IMR-90 (cell line): ENCODE measurements around the gene LMAN2L. TPM values are rescaled to one million over a fixed set of nuclear protein-coding genes. Genes with fewer than 3 reads are reported as not detected.
A peak's percentile ranks its signal among the peaks of the same experiment; 100 is the strongest.

ENCODE experiments used
- ATAC-seq: fragments of 200-7000 bp; cut with Tn5 transposase; 2 replicates; pipeline ENCODE4 v1.9.1; 2020; ENCODE audit warnings: low read depth, mild to moderate bottlenecking, moderate library complexity
- BruUV-seq: library from RNA; stranded (reverse); fragments of 400-500 nt; replicated peaks from 2 replicates; lab custom pipeline; 2021; lab: Mats Ljungman, UMichigan
- CTCF ChIA-PET: fragments of 300-600 bp; formaldehyde crosslinking; extraction: SDS; loops from one replicate; lab custom pipeline; 2021; ENCODE audit warnings: antibody characterized with exemption; lab: Yijun Ruan, JAX
- POLR2A ChIA-PET: fragments of 300-600 bp; sonication (Branson Sonifier 250); formaldehyde crosslinking; loops from one replicate; lab custom pipeline; 2022; ENCODE audit warnings: antibody characterized with exemption; ENCODE audit not compliant: unreplicated experiment; lab: Charles Lee
- DNase-seq: peaks from one replicate; pipeline ENCODE4 v3.0.0; 2013
- H2AFZ ChIP-seq: replicated peaks from 2 replicates; pipeline ENCODE3; 2013; ENCODE audit warnings: low read length, mild to moderate bottlenecking; ENCODE audit not compliant: poor library complexity
- H2AK5ac ChIP-seq: 2 replicates; pipeline ENCODE4 v1.6.1; 2013; ENCODE audit warnings: low read depth, low read length, inconsistent platforms
- H2AK9ac ChIP-seq: replicated peaks from 2 replicates; pipeline ENCODE3; 2013; ENCODE audit warnings: mild to moderate bottlenecking, low read depth, low read length, moderate library complexity; ENCODE audit not compliant: poor library complexity
- H2BK120ac ChIP-seq: 2 replicates; pipeline ENCODE4 v1.6.1; 2013; ENCODE audit warnings: low read depth, low read length, inconsistent platforms
- H2BK15ac ChIP-seq: 3 replicates; pipeline ENCODE4 v1.6.1; 2013; ENCODE audit warnings: low read depth, low read length, inconsistent platforms
- H2BK20ac ChIP-seq: 2 replicates; pipeline ENCODE4 v1.6.1; 2013; ENCODE audit warnings: low read depth, mild to moderate bottlenecking, inconsistent platforms, low read length, moderate library complexity
- H2BK5ac ChIP-seq: 2 replicates; pipeline ENCODE4 v1.6.1; 2013; ENCODE audit warnings: mild to moderate bottlenecking, low read depth, low read length, inconsistent platforms; ENCODE audit not compliant: poor library complexity, severe bottlenecking
- H3K14ac ChIP-seq: replicated peaks from 2 replicates; pipeline ENCODE4 v1.6.1; 2013; ENCODE audit warnings: low read depth, low read length, inconsistent platforms
- H3K18ac ChIP-seq: 2 replicates; pipeline ENCODE4 v1.6.1; 2013; ENCODE audit warnings: low read depth, low read length, control low read depth
- H3K23ac ChIP-seq: 2 replicates; pipeline ENCODE4 v1.6.1; 2013; ENCODE audit warnings: low read depth, low read length, inconsistent platforms
- H3K27ac ChIP-seq: 2 replicates; pipeline ENCODE4 v1.5.1; 2013; ENCODE audit warnings: mild to moderate bottlenecking, control low read depth, low read length; ENCODE audit not compliant: insufficient read depth
- H3K27me3 ChIP-seq: 2 replicates; pipeline ENCODE4 v1.6.1; 2013; ENCODE audit warnings: low read length; ENCODE audit not compliant: control insufficient read depth, insufficient read depth
- H3K36me3 ChIP-seq: 2 replicates; pipeline ENCODE4 v1.6.1; 2013; ENCODE audit warnings: low read length, mixed read lengths; ENCODE audit not compliant: control insufficient read depth, insufficient read depth
- H3K4ac ChIP-seq: 2 replicates; pipeline ENCODE4 v1.6.1; 2013; ENCODE audit warnings: low read depth, low read length, inconsistent platforms
- H3K4me1 ChIP-seq: 2 replicates; pipeline ENCODE4 v1.6.1; 2013; ENCODE audit warnings: low read length, mixed read lengths; ENCODE audit not compliant: control insufficient read depth, insufficient read depth
- H3K4me2 ChIP-seq: 2 replicates; pipeline ENCODE4 v1.6.1; 2013; ENCODE audit warnings: low read depth, mild to moderate bottlenecking, control low read depth, low read length, moderate library complexity
- H3K4me3 ChIP-seq: 2 replicates; pipeline ENCODE4 v1.5.1; 2013; ENCODE audit warnings: low read depth, mild to moderate bottlenecking, control low read depth, low read length, moderate library complexity; ENCODE audit not compliant: insufficient read depth
- H3K56ac ChIP-seq: 2 replicates; pipeline ENCODE4 v1.6.1; 2013; ENCODE audit warnings: low read length, inconsistent platforms; ENCODE audit not compliant: insufficient read depth; ENCODE audit errors: extremely low read depth
- H3K79me1 ChIP-seq, 2 experiments: 2 replicates each; pipeline ENCODE4 v1.6.1; 2013; ENCODE audit warnings: low read length in 2 of 2, inconsistent platforms in 1 of 2, low read depth in 1 of 2
- H3K9ac ChIP-seq: 2 replicates; pipeline ENCODE4 v1.6.1; 2013; ENCODE audit warnings: low read depth, low read length, control low read depth
- H3K9me1 ChIP-seq: 2 replicates; pipeline ENCODE4 v1.6.1; 2013; ENCODE audit warnings: low read length, inconsistent platforms; ENCODE audit not compliant: insufficient read depth
- H3K9me3 ChIP-seq: 2 replicates; pipeline ENCODE4 v1.6.1; 2013; ENCODE audit warnings: low read length; ENCODE audit not compliant: control insufficient read depth, insufficient read depth
- H4K20me1 ChIP-seq: 2 replicates; pipeline ENCODE4 v1.6.1; 2013; ENCODE audit warnings: low read length, inconsistent platforms; ENCODE audit not compliant: insufficient read depth
- H4K5ac ChIP-seq: 2 replicates; pipeline ENCODE4 v1.6.1; 2013; ENCODE audit warnings: mild to moderate bottlenecking, low read depth, low read length, control low read depth
- H4K8ac ChIP-seq, 2 experiments: 2 replicates each; pipeline ENCODE4 v1.6.1; 2013; ENCODE audit warnings: low read depth in 2 of 2, low read length in 2 of 2, control low read depth in 1 of 2, inconsistent platforms in 1 of 2
- H4K91ac ChIP-seq: 2 replicates; pipeline ENCODE4 v1.6.1; 2013; ENCODE audit warnings: low read depth, low read length, inconsistent platforms; ENCODE audit not compliant: insufficient read depth
- BHLHE40 ChIP-seq: fragments of 150-350 bp; IDR thresholded peaks from 2 replicates; pipeline ENCODE4 v1.6.1; 2016; ENCODE audit warnings: mild to moderate bottlenecking, low read depth, low read length
- MAFK ChIP-seq: IDR thresholded peaks from 2 replicates; pipeline ENCODE4 v1.6.1; 2012; ENCODE audit warnings: low read depth, low read length, improper control_type of control experiment
- RCOR1 ChIP-seq: IDR thresholded peaks from 2 replicates; pipeline ENCODE4 v1.6.1; 2012; ENCODE audit warnings: mild to moderate bottlenecking, low read length, improper control_type of control experiment; ENCODE audit not compliant: insufficient replicate concordance
- RFX5 ChIP-seq: IDR thresholded peaks from 2 replicates; pipeline ENCODE4 v1.8.0; 2012; ENCODE audit warnings: low read depth, mild to moderate bottlenecking, low read length, moderate library complexity
- USF2 ChIP-seq: fragments of 150-350 bp; IDR thresholded peaks from 2 replicates; pipeline ENCODE4 v1.6.1; 2017; ENCODE audit warnings: mild to moderate bottlenecking, antibody characterized with exemption, low read length, low read depth
- WGBS, 2 experiments: methylation state at CpG; one replicate each; pipeline versions ENCODE4 v1.1.5 to v1.1.7; 2013; ENCODE audit warnings: missing lambda C conversion rate in 2 of 2; ENCODE audit not compliant: insufficient read length in 1 of 2; ENCODE audit errors: extremely low coverage in 2 of 2; 5-methylcytosine and 5-hydroxymethylcytosine counted together
- dilution Hi-C: fragments of 300-500 bp; cut with HindIII; formaldehyde crosslinking; loops from one replicate; pipeline ENCODE4 v1.14.3; 2018; ENCODE audit warnings: low sequenced_read_pairs; ENCODE audit not compliant: unreplicated experiment
- in situ Hi-C: fragments of 300-500 bp; cut with MboI; formaldehyde crosslinking; loops from 3 replicates; pipeline ENCODE4 v1.14.3; 2019; ENCODE audit warnings: low sequenced_read_pairs, inconsistent platforms, mixed read lengths
- intact Hi-C: fragments of 100-400 bp; cut with micrococcal nuclease; formaldehyde crosslinking; loops from 2 replicates; pipeline ENCODE4 v1.10.0; 2022
- polyA plus RNA-seq, 3 experiments: library from polyadenylated mRNA; depleted of rRNA; stranded (reverse); fragments of >200 nt; gene quantifications; 2 replicates each; pipeline ENCODE4 v1.2.3, GENCODE V29; 2012; ENCODE audit warnings: low replicate concordance in 1 of 3
- total RNA-seq: library from RNA; depleted of rRNA; stranded (reverse); fragments of >200 nt; gene quantifications from 2 replicates; pipeline ENCODE4 v1.2.3, GENCODE V29; 2012
- TF ChIP-seq, protein P1 (sequence below): conservative IDR thresholded peaks from 2 replicates; pipeline ENCODE4 v1.5.1; 2012; ENCODE audit warnings: mild to moderate bottlenecking, low read depth, low read length, improper control_type of control experiment

LMAN2L gene
- total and polyA plus RNA-seq, 2 of the 4 experiments (the other 2 are of a cell fraction) = 22.5 to 22.9 TPM

DNA sequence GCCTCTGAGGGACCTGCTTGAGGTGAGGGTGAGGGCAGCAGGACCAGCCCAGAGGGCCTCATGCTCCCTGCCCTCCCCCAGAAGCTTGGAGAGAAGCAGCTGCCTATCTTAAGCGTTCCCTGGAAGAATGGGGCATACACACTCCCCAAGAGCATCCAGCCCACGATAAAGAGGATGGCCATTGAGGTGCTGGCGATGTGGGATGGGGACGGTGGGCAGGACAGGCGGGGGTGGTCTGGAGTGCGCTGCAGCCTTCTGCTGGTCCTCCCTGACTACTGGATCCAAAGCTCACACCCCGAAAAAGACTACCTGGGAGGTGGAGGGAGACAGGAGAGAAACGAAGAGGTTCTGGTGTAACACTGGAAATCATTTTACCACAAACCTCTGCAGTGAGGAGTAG lies 45.6 kb downstream of the LMAN2L start:
- TF ChIP-seq BHLHE40 = no peak
- TF ChIP-seq, protein P1, sequence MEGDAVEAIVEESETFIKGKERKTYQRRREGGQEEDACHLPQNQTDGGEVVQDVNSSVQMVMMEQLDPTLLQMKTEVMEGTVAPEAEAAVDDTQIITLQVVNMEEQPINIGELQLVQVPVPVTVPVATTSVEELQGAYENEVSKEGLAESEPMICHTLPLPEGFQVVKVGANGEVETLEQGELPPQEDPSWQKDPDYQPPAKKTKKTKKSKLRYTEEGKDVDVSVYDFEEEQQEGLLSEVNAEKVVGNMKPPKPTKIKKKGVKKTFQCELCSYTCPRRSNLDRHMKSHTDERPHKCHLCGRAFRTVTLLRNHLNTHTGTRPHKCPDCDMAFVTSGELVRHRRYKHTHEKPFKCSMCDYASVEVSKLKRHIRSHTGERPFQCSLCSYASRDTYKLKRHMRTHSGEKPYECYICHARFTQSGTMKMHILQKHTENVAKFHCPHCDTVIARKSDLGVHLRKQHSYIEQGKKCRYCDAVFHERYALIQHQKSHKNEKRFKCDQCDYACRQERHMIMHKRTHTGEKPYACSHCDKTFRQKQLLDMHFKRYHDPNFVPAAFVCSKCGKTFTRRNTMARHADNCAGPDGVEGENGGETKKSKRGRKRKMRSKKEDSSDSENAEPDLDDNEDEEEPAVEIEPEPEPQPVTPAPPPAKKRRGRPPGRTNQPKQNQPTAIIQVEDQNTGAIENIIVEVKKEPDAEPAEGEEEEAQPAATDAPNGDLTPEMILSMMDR = no peak
- no peak for TF ChIP-seq RFX5
- TF ChIP-seq MAFK = no peak
- TF ChIP-seq RCOR1 = no peak
- TF ChIP-seq USF2 = no peak
- BruUV-seq = no TSS peak
- Histone ChIP-seq H2AFZ (peak overlapping the region; percentile 14), H3K36me3 (no peaks in the 10 kb centered on the region), H2BK20ac (no peak overlapping the region), H3K9ac (no peak overlapping the region), H3K9me1 (0 out of 2 replicates have a peak, but pooled peaks cover 4% of the 10 kb centered on the region), H2BK15ac (no peak overlapping the region), H3K27me3 (no peaks in the 10 kb centered on the region), H2AK5ac (no peak overlapping the region), H2BK120ac (no peak overlapping the region), H2BK5ac (no peak overlapping the region), H3K79me1 (no peaks in the 10 kb centered on the region), H3K23ac (no peak overlapping the region), H3K56ac (no peak overlapping the region), H4K5ac (no peak overlapping the region), H4K8ac (no peak overlapping the region), H4K20me1 (no peaks in the 10 kb centered on the region), H3K4me1 (no peaks in the 10 kb centered on the region), H2AK9ac (peak overlapping the region; percentile 13), H3K27ac (no peak overlapping the region), H3K14ac (no peak overlapping the region), H3K9me3 (no peaks in the 10 kb centered on the region), H3K4me2 (no peak overlapping the region), H3K4me3 (no peak overlapping the region), H4K91ac (no peak overlapping the region), H3K18ac (no peak overlapping the region), H3K4ac (no peak overlapping the region)
- ATAC-seq (no peak), DNase-seq (no peak)
- in situ Hi-C loops (no loop called here), intact Hi-C loops (no loop called here), dilution Hi-C loops (no loop called here)
- ChIA-PET POLR2A (no interaction called here), CTCF (no interaction called here)
- no CpG with 5 or more reads among the region's 8 CpGs for WGBS, 2 experiments
